ENCODE data around the gene SPAG16.

SPAG16 gene

DNA sequence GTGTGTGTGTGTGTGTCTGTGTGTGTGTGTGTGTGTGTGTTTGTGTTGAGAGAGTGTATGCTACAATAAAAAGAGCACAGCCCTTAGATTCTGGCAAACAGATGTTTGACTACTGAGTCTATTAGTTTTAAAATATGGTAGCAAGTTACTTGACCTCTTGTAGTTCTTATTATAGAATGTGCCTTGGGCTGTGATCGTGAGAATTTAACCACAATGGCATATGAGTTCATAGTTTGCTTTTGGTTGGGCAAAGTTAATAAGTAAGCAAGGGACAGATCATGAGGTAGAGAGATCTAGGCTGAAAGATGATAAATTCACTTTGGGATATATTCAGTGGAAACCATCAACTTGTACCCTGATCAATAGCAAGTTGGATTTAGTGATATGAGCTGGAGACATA is 792.3 kb downstream of the SPAG16 start:
- H3K79me2 ChIP-seq (ENCODE audit: control insufficient read depth, insufficient read depth, low read length), result no peaks in the 10 kb centered on the region
- H3K36me3 ChIP-seq (ENCODE audit: control insufficient read depth, insufficient read depth, low read length), result no peaks in the 10 kb centered on the region
- no peaks in the 10 kb centered on the region for H3K27me3 ChIP-seq (ENCODE audit: insufficient read depth, low read length, poor library complexity)
- no peak overlapping the region for H2BK120ac ChIP-seq (ENCODE audit: low read depth, low read length)
- H2AK5ac ChIP-seq (ENCODE audit: low read length), result no peak overlapping the region
- H3K56ac ChIP-seq (ENCODE audit: low read length), result no peak overlapping the region
- H3K4me3 ChIP-seq (ENCODE audit: low read length), result no peak overlapping the region
- WGBS (ENCODE audit: extremely low coverage, insufficient coverage, low lambda C conversion rate), result no CpG with 5 or more reads among the region's 1 CpG
- H4K8ac ChIP-seq (ENCODE audit: low read depth, low read length), result no peak overlapping the region
- H2BK15ac ChIP-seq (replicated peaks; ENCODE audit: low read depth), result no peak overlapping the region
- no peak overlapping the region for H2BK5ac ChIP-seq (ENCODE audit: low read length)
- H3K18ac ChIP-seq (ENCODE audit: low read length), result no peak overlapping the region
- H3K4ac ChIP-seq (ENCODE audit: low read depth, low read length), result no peak overlapping the region
- no peaks in the 10 kb centered on the region for H3K79me1 ChIP-seq (ENCODE audit: low read length)
- no peak overlapping the region for H3K9ac ChIP-seq (ENCODE audit: low read length)
- no peak overlapping the region for H3K23ac ChIP-seq (ENCODE audit: low read length)
- no peak overlapping the region for H4K5ac ChIP-seq (ENCODE audit: low read length)
- H3K27ac ChIP-seq (ENCODE audit: low read depth, low read length), result no peak overlapping the region
- H3K4me2 ChIP-seq (ENCODE audit: low read length), result no peak overlapping the region
- no peak for DNase-seq
- H3K4me1 ChIP-seq (ENCODE audit: control insufficient read depth, low read depth, low read length), result no peaks in the 10 kb centered on the region

DNA sequence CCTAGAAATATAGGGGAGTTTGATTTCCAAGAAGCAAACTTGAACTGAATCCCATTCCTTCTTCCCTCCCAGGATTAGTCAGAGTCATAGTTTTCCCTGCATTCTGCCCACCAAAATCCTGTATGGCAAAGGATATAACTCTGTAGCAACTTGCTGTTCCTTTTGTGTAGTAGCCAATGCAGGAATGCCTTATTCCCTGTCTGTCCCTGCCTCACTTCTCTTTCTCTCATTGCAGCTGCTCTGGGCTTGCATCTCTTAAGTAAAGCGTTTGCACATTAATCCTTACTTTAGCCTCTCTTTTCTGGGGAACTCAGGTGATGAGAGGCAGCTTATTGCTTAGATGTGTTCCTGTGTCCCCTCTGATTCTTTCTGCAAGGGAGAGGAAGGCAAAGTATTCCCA is 793.5 kb downstream of the SPAG16 start:
- no peak overlapping the region for H3K9ac ChIP-seq (ENCODE audit: low read length)
- H3K27me3 ChIP-seq (ENCODE audit: insufficient read depth, low read length, poor library complexity), result no peaks in the 10 kb centered on the region
- H4K5ac ChIP-seq (ENCODE audit: low read length), result no peak overlapping the region
- H2BK15ac ChIP-seq (replicated peaks; ENCODE audit: low read depth), result no peak overlapping the region
- H3K4ac ChIP-seq (ENCODE audit: low read depth, low read length), result no peak overlapping the region
- H3K4me1 ChIP-seq (ENCODE audit: control insufficient read depth, low read depth, low read length), result no peaks in the 10 kb centered on the region
- H3K56ac ChIP-seq (ENCODE audit: low read length), result no peak overlapping the region
- H2BK5ac ChIP-seq (ENCODE audit: low read length), result no peak overlapping the region
- no peak overlapping the region for H4K8ac ChIP-seq (ENCODE audit: low read depth, low read length)
- H3K4me2 ChIP-seq (ENCODE audit: low read length), result no peak overlapping the region
- no peak overlapping the region for H3K18ac ChIP-seq (ENCODE audit: low read length)
- no CpG with 5 or more reads among the region's 1 CpG for whole genome bisulfite sequencing (ENCODE audit: extremely low coverage, insufficient coverage, low lambda C conversion rate)
- no peaks in the 10 kb centered on the region for H3K79me1 ChIP-seq (ENCODE audit: low read length)
- DNase-seq, result no peak
- no peak overlapping the region for H3K27ac ChIP-seq (ENCODE audit: low read depth, low read length)
- H3K79me2 ChIP-seq (ENCODE audit: control insufficient read depth, insufficient read depth, low read length), result no peaks in the 10 kb centered on the region
- no peak overlapping the region for H2BK120ac ChIP-seq (ENCODE audit: low read depth, low read length)
- no peak overlapping the region for H2AK5ac ChIP-seq (ENCODE audit: low read length)
- no peak overlapping the region for H3K23ac ChIP-seq (ENCODE audit: low read length)
- no peak overlapping the region for H3K4me3 ChIP-seq (ENCODE audit: low read length)
- H3K36me3 ChIP-seq (ENCODE audit: control insufficient read depth, insufficient read depth, low read length), result no peaks in the 10 kb centered on the region

DNA sequence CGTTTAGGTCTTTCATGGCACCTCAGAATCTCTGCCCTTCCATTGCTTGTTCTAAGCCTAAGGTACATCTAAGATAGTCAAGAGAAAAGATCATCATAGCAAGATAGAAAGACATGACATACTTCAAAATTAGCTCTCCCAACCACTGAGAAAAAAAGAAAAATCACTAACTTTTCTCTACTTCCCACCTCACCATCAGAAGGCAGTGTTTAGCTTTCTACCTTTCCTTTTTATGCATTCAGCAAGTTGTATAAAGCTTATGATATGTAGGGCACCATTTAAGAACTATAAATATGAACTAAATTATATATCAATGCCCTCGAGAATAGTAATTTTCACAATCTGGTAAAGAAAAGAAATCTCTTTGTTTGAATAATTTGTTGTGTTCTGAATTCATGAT is 794.8 kb downstream of the SPAG16 start:
- H3K56ac ChIP-seq (ENCODE audit: low read length), result no peak overlapping the region
- no peak overlapping the region for H2BK15ac ChIP-seq (replicated peaks; ENCODE audit: low read depth)
- no peaks in the 10 kb centered on the region for H3K36me3 ChIP-seq (ENCODE audit: control insufficient read depth, insufficient read depth, low read length)
- H3K18ac ChIP-seq (ENCODE audit: low read length), result no peak overlapping the region
- H2BK120ac ChIP-seq (ENCODE audit: low read depth, low read length), result no peak overlapping the region
- no peak overlapping the region for H2BK5ac ChIP-seq (ENCODE audit: low read length)
- H3K4me1 ChIP-seq (ENCODE audit: control insufficient read depth, low read depth, low read length), result no peaks in the 10 kb centered on the region
- H3K79me2 ChIP-seq (ENCODE audit: control insufficient read depth, insufficient read depth, low read length), result no peaks in the 10 kb centered on the region
- H3K9ac ChIP-seq (ENCODE audit: low read length), result no peak overlapping the region
- H3K23ac ChIP-seq (ENCODE audit: low read length), result no peak overlapping the region
- no peak overlapping the region for H4K8ac ChIP-seq (ENCODE audit: low read depth, low read length)
- H3K27me3 ChIP-seq (ENCODE audit: insufficient read depth, low read length, poor library complexity), result no peaks in the 10 kb centered on the region
- no peak overlapping the region for H3K4me2 ChIP-seq (ENCODE audit: low read length)
- WGBS (ENCODE audit: extremely low coverage, insufficient coverage, low lambda C conversion rate), result no CpG with 5 or more reads among the region's 2 CpGs
- no peaks in the 10 kb centered on the region for H3K79me1 ChIP-seq (ENCODE audit: low read length)
- no peak overlapping the region for H3K4ac ChIP-seq (ENCODE audit: low read depth, low read length)
- no peak for DNase-seq
- H3K27ac ChIP-seq (ENCODE audit: low read depth, low read length), result no peak overlapping the region
- H2AK5ac ChIP-seq (ENCODE audit: low read length), result no peak overlapping the region
- H3K4me3 ChIP-seq (ENCODE audit: low read length), result no peak overlapping the region
- H4K5ac ChIP-seq (ENCODE audit: low read length), result no peak overlapping the region

DNA sequence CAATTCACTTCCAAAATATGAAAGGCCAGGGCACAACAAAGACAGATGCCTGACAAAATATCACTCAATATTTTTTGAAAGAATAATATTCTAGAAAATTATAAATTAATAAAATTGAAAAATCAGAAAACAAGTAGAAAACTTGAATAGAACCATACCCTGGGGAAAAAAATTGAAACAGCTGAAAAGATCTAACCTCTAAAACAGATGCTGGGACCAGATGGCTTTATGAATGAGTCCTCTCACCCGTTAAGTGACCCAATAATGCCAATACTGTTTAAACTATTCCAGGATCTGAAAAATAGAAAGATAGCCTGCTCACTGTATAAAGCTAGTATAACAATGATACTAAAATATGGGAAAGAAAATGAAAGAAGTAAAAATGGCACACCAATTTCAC is 804.3 kb downstream of the SPAG16 start:
- no peak overlapping the region for H3K18ac ChIP-seq (ENCODE audit: low read length)
- no peak overlapping the region for H4K5ac ChIP-seq (ENCODE audit: low read length)
- no peaks in the 10 kb centered on the region for H3K36me3 ChIP-seq (ENCODE audit: control insufficient read depth, insufficient read depth, low read length)
- no peak overlapping the region for H3K56ac ChIP-seq (ENCODE audit: low read length)
- no peak overlapping the region for H2BK5ac ChIP-seq (ENCODE audit: low read length)
- H3K79me2 ChIP-seq (ENCODE audit: control insufficient read depth, insufficient read depth, low read length), result no peaks in the 10 kb centered on the region
- H3K23ac ChIP-seq (ENCODE audit: low read length), result no peak overlapping the region
- WGBS (ENCODE audit: extremely low coverage, insufficient coverage, low lambda C conversion rate), result no CpG with 5 or more reads among the region's 1 CpG
- H4K8ac ChIP-seq (ENCODE audit: low read depth, low read length), result no peak overlapping the region
- no peak overlapping the region for H3K9ac ChIP-seq (ENCODE audit: low read length)
- no peak overlapping the region for H2BK120ac ChIP-seq (ENCODE audit: low read depth, low read length)
- no peaks in the 10 kb centered on the region for H3K27me3 ChIP-seq (ENCODE audit: insufficient read depth, low read length, poor library complexity)
- H3K4ac ChIP-seq (ENCODE audit: low read depth, low read length), result no peak overlapping the region
- no peak overlapping the region for H2BK15ac ChIP-seq (replicated peaks; ENCODE audit: low read depth)
- H3K4me3 ChIP-seq (ENCODE audit: low read length), result no peak overlapping the region
- H3K4me2 ChIP-seq (ENCODE audit: low read length), result no peak overlapping the region
- no peak overlapping the region for H2AK5ac ChIP-seq (ENCODE audit: low read length)
- H3K79me1 ChIP-seq (ENCODE audit: low read length), result no peaks in the 10 kb centered on the region
- no peaks in the 10 kb centered on the region for H3K4me1 ChIP-seq (ENCODE audit: control insufficient read depth, low read depth, low read length)
- no peak overlapping the region for H3K27ac ChIP-seq (ENCODE audit: low read depth, low read length)
- no peak for DNase-seq

DNA sequence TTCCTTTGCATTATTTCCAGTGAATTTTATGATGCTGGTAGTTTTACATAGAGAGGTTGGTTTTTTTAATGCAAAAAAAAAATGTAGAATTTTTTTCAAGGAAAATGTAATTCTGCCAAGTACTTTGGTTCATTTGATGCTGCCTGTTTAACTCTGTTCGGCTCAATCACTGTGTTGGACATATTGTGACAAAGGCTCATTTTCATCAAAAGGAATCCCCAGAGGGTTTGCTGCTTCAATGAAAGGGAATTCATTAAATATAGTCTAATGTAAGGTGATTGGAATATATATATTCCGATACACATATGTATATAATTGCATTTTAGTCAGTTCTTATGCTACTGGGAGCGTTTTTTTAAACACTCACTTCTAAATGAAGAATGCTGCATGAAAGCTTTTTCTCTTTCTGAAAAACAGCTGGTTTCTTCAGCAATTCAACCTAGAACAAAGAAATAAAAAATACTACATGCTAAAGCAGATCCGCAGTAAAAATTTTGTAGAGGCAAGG is 812.0 kb downstream of the SPAG16 start:
- H2BK15ac ChIP-seq (replicated peaks; ENCODE audit: low read depth), result no peak overlapping the region
- H3K27ac ChIP-seq (ENCODE audit: low read depth, low read length), result no peak overlapping the region
- no peak overlapping the region for H2AK5ac ChIP-seq (ENCODE audit: low read length)
- no peaks in the 10 kb centered on the region for H3K79me2 ChIP-seq (ENCODE audit: control insufficient read depth, insufficient read depth, low read length)
- DNase-seq, result no peak
- H3K4me1 ChIP-seq (ENCODE audit: control insufficient read depth, low read depth, low read length), result no peaks in the 10 kb centered on the region
- no peaks in the 10 kb centered on the region for H3K27me3 ChIP-seq (ENCODE audit: insufficient read depth, low read length, poor library complexity)
- H3K23ac ChIP-seq (ENCODE audit: low read length), result no peak overlapping the region
- H2BK120ac ChIP-seq (ENCODE audit: low read depth, low read length), result no peak overlapping the region
- H3K9ac ChIP-seq (ENCODE audit: low read length), result no peak overlapping the region
- no peak overlapping the region for H4K8ac ChIP-seq (ENCODE audit: low read depth, low read length)
- H3K4me3 ChIP-seq (ENCODE audit: low read length), result no peak overlapping the region
- H3K4ac ChIP-seq (ENCODE audit: low read depth, low read length), result no peak overlapping the region
- H3K36me3 ChIP-seq (ENCODE audit: control insufficient read depth, insufficient read depth, low read length), result no peaks in the 10 kb centered on the region
- no peak overlapping the region for H3K4me2 ChIP-seq (ENCODE audit: low read length)
- no peak overlapping the region for H3K56ac ChIP-seq (ENCODE audit: low read length)
- WGBS (ENCODE audit: extremely low coverage, insufficient coverage, low lambda C conversion rate), result no CpG with 5 or more reads among the region's 4 CpGs
- H3K79me1 ChIP-seq (ENCODE audit: low read length), result no peaks in the 10 kb centered on the region
- H2BK5ac ChIP-seq (ENCODE audit: low read length), result no peak overlapping the region
- H4K5ac ChIP-seq (ENCODE audit: low read length), result no peak overlapping the region
- H3K18ac ChIP-seq (ENCODE audit: low read length), result no peak overlapping the region

DNA sequence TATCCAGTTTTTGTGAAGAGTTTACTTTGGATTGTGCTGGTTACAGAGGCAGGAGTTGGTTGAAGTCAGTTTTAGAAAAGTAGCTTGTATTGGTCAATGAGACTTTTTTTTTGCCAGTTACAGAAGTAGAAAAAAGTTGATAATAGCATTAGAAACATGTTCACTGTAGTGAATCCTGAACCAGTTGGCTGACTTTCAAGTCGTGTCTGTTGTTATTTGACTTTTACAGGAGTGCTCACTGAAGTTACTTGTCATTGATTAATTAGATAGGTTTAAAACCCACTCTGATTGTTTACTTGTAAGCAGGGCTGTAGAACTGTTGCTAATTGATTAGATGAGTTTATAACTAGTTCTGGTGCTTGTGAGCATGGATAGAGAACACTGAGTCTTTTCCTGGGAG is 814.5 kb downstream of the SPAG16 start:
- Histone ChIP-seq H3K4me3 (ENCODE audit: low read length) (no peak overlapping the region), H3K27me3 (ENCODE audit: insufficient read depth, low read length, poor library complexity) (no peaks in the 10 kb centered on the region), H3K79me2 (ENCODE audit: control insufficient read depth, insufficient read depth, low read length) (no peaks in the 10 kb centered on the region), H4K8ac (ENCODE audit: low read depth, low read length) (no peak overlapping the region), H3K79me1 (ENCODE audit: low read length) (no peaks in the 10 kb centered on the region), H2BK120ac (ENCODE audit: low read depth, low read length) (no peak overlapping the region), H2AK5ac (ENCODE audit: low read length) (no peak overlapping the region), H3K18ac (ENCODE audit: low read length) (no peak overlapping the region), H2BK5ac (ENCODE audit: low read length) (no peak overlapping the region), H3K9ac (ENCODE audit: low read length) (no peak overlapping the region), H3K36me3 (ENCODE audit: control insufficient read depth, insufficient read depth, low read length) (no peaks in the 10 kb centered on the region), H4K5ac (ENCODE audit: low read length) (no peak overlapping the region), H3K4me2 (ENCODE audit: low read length) (no peak overlapping the region), H3K27ac (ENCODE audit: low read depth, low read length) (no peak overlapping the region), H2BK15ac (replicated peaks; ENCODE audit: low read depth) (no peak overlapping the region), H3K23ac (ENCODE audit: low read length) (no peak overlapping the region), H3K4ac (ENCODE audit: low read depth, low read length) (no peak overlapping the region), H3K4me1 (ENCODE audit: control insufficient read depth, low read depth, low read length) (no peaks in the 10 kb centered on the region), H3K56ac (ENCODE audit: low read length) (no peak overlapping the region)
- no CpG with 5 or more reads among the region's 1 CpG for WGBS (ENCODE audit: extremely low coverage, insufficient coverage, low lambda C conversion rate)
- no peak for DNase-seq
